GM21529 (cell line): ENCODE measurements around the gene ETFA.

Experiments used
- ATAC-seq: cut with Tn5 transposase; IDR thresholded peaks from one replicate; pipeline ENCODE4 v1.9.1; 2021; ENCODE audit not compliant: unreplicated experiment

The ETFA gene

GRCh38 chr15:76199106-76200082 is 111.9 kb downstream of the ETFA start:
- ATAC-seq, result no peak

GRCh38 chr15:76198456-76199105 is 112.7 kb downstream of the ETFA start:
- no peak for ATAC-seq

- no peak for ATAC-seq
These were observed 113.4 kb downstream of the ETFA start for GRCh38 chr15:76197703-76198455.

- ATAC-seq, result no peak
These were observed 114.7 kb downstream of the ETFA start for GRCh38 chr15:76196269-76197231.

- no peak for ATAC-seq
These were observed 115.6 kb downstream of the ETFA start for GRCh38 chr15:76195506-76196268.

GRCh38 chr15:76193934-76194333 is 117.3 kb downstream of the ETFA start:
- no peak for ATAC-seq

- no peak for ATAC-seq
These were observed 118.6 kb downstream of the ETFA start for GRCh38 chr15:76192715-76193114.

- no peak for ATAC-seq
These were observed 119.6 kb downstream of the ETFA start for GRCh38 chr15:76191539-76192244.

GRCh38 chr15:76190751-76191538 is 120.3 kb downstream of the ETFA start:
- peak; percentile 85 for ATAC-seq

GRCh38 chr15:76190070-76190564 is 121.2 kb downstream of the ETFA start:
- no peak for ATAC-seq

GRCh38 chr15:76189106-76189505 is 122.2 kb downstream of the ETFA start:
- no peak for ATAC-seq

GRCh38 chr15:76187163-76187562 is 124.1 kb downstream of the ETFA start:
- no peak for ATAC-seq

- ATAC-seq, result no peak
These were observed 125.6 kb downstream of the ETFA start for GRCh38 chr15:76185716-76186115.

- no peak for ATAC-seq
These were observed 126.6 kb downstream of the ETFA start for GRCh38 chr15:76184650-76185035.

- ATAC-seq, result no peak
These were observed 127.2 kb downstream of the ETFA start for GRCh38 chr15:76183930-76184649.

- peak; percentile 87 for ATAC-seq
These were observed 129.6 kb downstream of the ETFA start for GRCh38 chr15:76181705-76182107.

GRCh38 chr15:76180321-76180720 is 130.9 kb downstream of the ETFA start:
- no peak for ATAC-seq
